Uterus (tissue), 2 donors: ENCODE measurements around the gene TBX2.

Experiments
- CTCF ChIP-seq, 4 experiments: fragments of 200-600 bp in 2 of 4; fragments of 450-650 bp in 2 of 4; sonication (generic) in 2 of 4; IDR thresholded peaks; one replicate each; pipeline ENCODE4 v1.5.1; 2016 to 2019; ENCODE audit warnings: antibody characterized with exemption in 4 of 4, mild to moderate bottlenecking in 2 of 4, moderate library complexity in 1 of 4
- POLR2A ChIP-seq, 2 donors: fragments of 450-650 bp; IDR thresholded peaks; one replicate each; pipeline ENCODE4 v1.6.1; 2016; ENCODE audit warnings: antibody characterized with exemption in 2 of 2, mild to moderate bottlenecking in 1 of 2, moderate library complexity in 1 of 2

GRCh38 chr17:61394630-61395408 lies 4.8 kb upstream of the TBX2 start:
- TF ChIP-seq CTCF (IDR thresholded peaks at IDR 0.05) (no peak), POLR2A (IDR thresholded peaks at IDR 0.05) (no peak)
